HepG2 (cell line): ENCODE measurements around the gene C6orf136. TPM values are rescaled to one million over a fixed set of nuclear protein-coding genes. Genes with fewer than 3 reads are reported as not detected.

Source experiments
- ATAC-seq: fragments of 200-7000 bp; cut with Tn5 transposase; 3 replicates; pipeline ENCODE4 v1.9.1; 2020; ENCODE audit warnings: mild to moderate bottlenecking, moderate library complexity
- BruUV-seq: library from RNA; stranded (reverse); fragments of 400-500 nt; replicated peaks from 2 replicates; lab custom pipeline; 2021; lab: Mats Ljungman, UMichigan
- CTCF ChIA-PET: fragments of 300-600 bp; formaldehyde crosslinking; extraction: SDS; loops from one replicate; lab custom pipeline; 2021; ENCODE audit warnings: low total read pairs, inconsistent platforms, low intra/inter-chr PET ratio; lab: Yijun Ruan, JAX
- POLR2A ChIA-PET: fragments of 350-600 bp; sonication (Branson Sonifier 250); formaldehyde crosslinking; loops from one replicate; lab custom pipeline; 2020; ENCODE audit warnings: antibody characterized with exemption, inconsistent platforms; lab: Yijun Ruan, JAX
- DNase-seq: peaks from one replicate; pipeline ENCODE4 v3.0.0-alpha.2; 2015; ENCODE audit warnings: low spot score
- FAIRE-seq: peaks from 3 replicates; lab custom pipeline; 2011; peaks lifted over from hg19 to GRCh38; lab: Jason Lieb, UNC
- H2AFZ ChIP-seq: one replicate; pipeline ENCODE4 v1.6.1; 2011; ENCODE audit warnings: low read length, inconsistent platforms
- H3K27ac ChIP-seq: fragments of 300-600 bp; 3 replicates; pipeline ENCODE4 v1.8.0; 2011; ENCODE audit warnings: mixed run types, mild to moderate bottlenecking, mixed read lengths, low read length, inconsistent platforms; ENCODE audit not compliant: insufficient read depth; ENCODE audit errors: extremely low read length
- H3K27me3 ChIP-seq, 2 experiments: fragments of 200-600 bp in 1 of 2; 2 replicates in 1 of 2; 3 replicates in 1 of 2; pipeline versions ENCODE4 v1.6.0 to v1.8.0; 2011; ENCODE audit warnings: low read length in 2 of 2, mild to moderate bottlenecking in 2 of 2, moderate library complexity in 2 of 2, inconsistent platforms in 1 of 2; ENCODE audit not compliant: insufficient read depth in 2 of 2, control insufficient read depth in 1 of 2
- H3K36me3 ChIP-seq, 2 experiments: fragments of 200-600 bp in 1 of 2; replicated peaks in 1 of 2; 2 replicates in 1 of 2; 3 replicates in 1 of 2; pipeline versions ENCODE4 v1.5.1 to v1.8.0; 2011; ENCODE audit warnings: low read length in 2 of 2, inconsistent platforms in 1 of 2; ENCODE audit not compliant: insufficient read depth in 2 of 2, control insufficient read depth in 1 of 2
- H3K4me1 ChIP-seq: 2 replicates; pipeline ENCODE4 v1.5.1; 2012; ENCODE audit warnings: low read length, inconsistent platforms; ENCODE audit not compliant: insufficient read depth
- H3K4me2 ChIP-seq: 2 replicates; pipeline ENCODE4 v1.6.0; 2011; ENCODE audit warnings: low read depth, low read length, inconsistent platforms
- H3K4me3 ChIP-seq, 3 experiments: fragments of 200-600 bp in 1 of 3; sonication (generic), shearing (Covaris generic) in 1 of 3; replicated peaks in 1 of 3; 2 replicates each; pipeline ENCODE4 v1.5.1; 2011 to 2016; ENCODE audit warnings: low read length in 3 of 3, inconsistent platforms in 2 of 3, low read depth in 2 of 3, mild to moderate bottlenecking in 2 of 3, control low read depth in 1 of 3, mixed read lengths in 1 of 3; ENCODE audit not compliant: insufficient read depth in 1 of 3
- H3K79me2 ChIP-seq: one replicate; pipeline ENCODE4 v1.6.1; 2011; ENCODE audit warnings: low read length, inconsistent platforms; ENCODE audit not compliant: insufficient read depth
- H3K9ac ChIP-seq: 2 replicates; pipeline ENCODE4 v1.6.0; 2011; ENCODE audit warnings: mild to moderate bottlenecking, low read depth, low read length, inconsistent platforms; ENCODE audit not compliant: insufficient read depth
- H3K9me3 ChIP-seq: 2 replicates; pipeline ENCODE4 v1.5.1; 2012; ENCODE audit warnings: mild to moderate bottlenecking, low read length
- H4K20me1 ChIP-seq: 2 replicates; pipeline ENCODE4 v1.6.0; 2011; ENCODE audit warnings: inconsistent platforms, mild to moderate bottlenecking, low read length, moderate library complexity; ENCODE audit not compliant: insufficient read depth
- FOXK1 ChIP-seq: sonication (generic); formaldehyde crosslinking; IDR thresholded peaks from 2 replicates; pipeline ENCODE4 v1.4.0; 2020; ENCODE audit warnings: low read depth, missing genetic modification reagents, borderline replicate concordance
- HMGXB3 ChIP-seq: sonication (generic); formaldehyde crosslinking; IDR thresholded peaks from 2 replicates; pipeline ENCODE4 v1.4.0; 2020; ENCODE audit warnings: missing genetic modification reagents, borderline replicate concordance
- PHF8 ChIP-seq: sonication (generic); formaldehyde crosslinking; IDR thresholded peaks from 2 replicates; pipeline ENCODE4 v1.5.0; 2020; ENCODE audit warnings: missing genetic modification reagents
- ZNF335 ChIP-seq: sonication (generic); formaldehyde crosslinking; IDR thresholded peaks from 2 replicates; pipeline ENCODE4 v1.4.0; 2020; ENCODE audit warnings: missing genetic modification reagents
- ZNF350 ChIP-seq: sonication (generic); formaldehyde crosslinking; IDR thresholded peaks from 2 replicates; pipeline ENCODE4 v1.4.0; 2020; ENCODE audit warnings: mild to moderate bottlenecking, low read depth, missing genetic modification reagents, borderline replicate concordance
- ZNF446 ChIP-seq: sonication (generic); formaldehyde crosslinking; IDR thresholded peaks from 2 replicates; pipeline ENCODE4 v1.5.0; 2020; ENCODE audit warnings: mild to moderate bottlenecking, missing genetic modification reagents
- ZNF484 ChIP-seq: sonication (generic); formaldehyde crosslinking; IDR thresholded peaks from 2 replicates; pipeline ENCODE4 v1.5.1; 2020; ENCODE audit warnings: mild to moderate bottlenecking, low read depth, missing genetic modification reagents, borderline replicate concordance
- ZSCAN22 ChIP-seq: sonication (generic); formaldehyde crosslinking; IDR thresholded peaks from 2 replicates; pipeline ENCODE4 v1.4.0; 2020; ENCODE audit warnings: mild to moderate bottlenecking, missing genetic modification reagents
- WGBS: methylation state at CpG from one replicate; pipeline ENCODE4 v1.1.6; 2017; ENCODE audit warnings: low lambda C conversion rate; 5-methylcytosine and 5-hydroxymethylcytosine counted together
- in situ Hi-C: cut with HindIII; loops from 2 replicates; pipeline ENCODE4 v1.10.0; 2017; ENCODE audit warnings: low pct_unique_long_range_greater_than_20kb; ENCODE audit not compliant: extremely low pct_ligation_motif_present
- intact Hi-C: fragments of 100-400 bp; cut with micrococcal nuclease; formaldehyde crosslinking; loops from one replicate; pipeline ENCODE4 v1.10.0; 2022; ENCODE audit not compliant: unreplicated experiment
- polyA plus RNA-seq, 8 experiments: library from polyadenylated mRNA; depleted of rRNA in 3 of 8; stranded (reverse) in 7 of 8; unstranded in 1 of 8; fragments of >200 nt; fragmentation: Illumina TruSeq in 4 of 8; extraction: Trizol in 4 of 8; gene quantifications; 2 replicates each; pipeline versions ENCODE4 v1.2.1 to v1.2.3, GENCODE V29; 2011 to 2016; ENCODE audit warnings: low read depth in 4 of 8, missing spikeins in 1 of 8, mixed read lengths in 1 of 8; ENCODE audit not compliant: insufficient read depth in 1 of 8
- total RNA-seq, 5 experiments: library from RNA; depleted of rRNA; stranded (reverse); fragments of >200 nt; fragmentation: Illumina TruSeq; extraction: Trizol; gene quantifications; 2 replicates each; pipeline ENCODE4 v1.2.3, GENCODE V29; 2016; ENCODE audit warnings: low read depth in 1 of 5
- TF ChIP-seq, protein P1 (sequence below): IDR thresholded peaks from 2 replicates; pipeline ENCODE4 v1.6.1; 2016; ENCODE audit warnings: missing biosample characterization, missing genetic modification reagents, low read depth
- TF ChIP-seq, protein P2 (sequence below): sonication (generic); formaldehyde crosslinking; IDR thresholded peaks from 2 replicates; pipeline ENCODE4 v1.4.0; 2020; ENCODE audit warnings: missing genetic modification reagents, low read depth, mild to moderate bottlenecking, borderline replicate concordance

Gene C6orf136
- total and polyA plus RNA-seq, 2 of the 13 experiments (the other 11 are each of a cell fraction or from before 2014, with no cell fraction given), result 12.0 to 26.2 TPM

GRCh38 chr6:30619561-30619960 is 27.4 kb upstream of the C6orf136 start:
- no peak overlapping the region for H2AFZ ChIP-seq
- H3K9me3 ChIP-seq, result no peaks in the 10 kb centered on the region
- no TSS peak for BruUV-seq
- TF ChIP-seq, protein P1, sequence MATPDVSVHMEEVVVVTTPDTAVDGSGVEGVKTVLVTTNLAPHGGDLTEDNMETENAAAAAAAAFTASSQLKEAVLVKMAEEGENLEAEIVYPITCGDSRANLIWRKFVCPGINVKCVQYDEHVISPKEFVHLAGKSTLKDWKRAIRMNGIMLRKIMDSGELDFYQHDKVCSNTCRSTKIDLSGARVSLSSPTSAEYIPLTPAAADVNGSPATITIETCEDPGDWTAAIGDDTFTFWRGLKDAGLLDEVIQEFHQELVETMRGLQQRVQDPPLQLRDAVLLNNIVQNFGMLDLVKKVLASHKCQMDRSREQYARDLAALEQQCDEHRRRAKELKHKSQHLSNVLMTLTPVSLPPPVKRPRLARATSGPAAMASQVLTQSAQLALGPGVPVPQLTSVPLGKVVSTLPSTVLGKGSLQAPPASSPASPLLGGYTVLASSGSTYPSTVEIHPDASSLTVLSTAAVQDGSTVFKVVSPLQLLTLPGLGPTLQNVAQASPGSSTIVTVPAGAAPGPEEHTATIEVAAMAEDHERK, result no peak
- TF ChIP-seq ZNF446 (CRISPR knock-in tag) (no peak), HMGXB3 (CRISPR knock-in tag) (no peak), FOXK1 (CRISPR knock-in tag) (no peak), ZNF350 (CRISPR knock-in tag) (no peak), ZNF335 (no peak), PHF8 (CRISPR knock-in tag) (no peak), ZNF484 (CRISPR knock-in tag) (no peak), ZSCAN22 (no peak)
- TF ChIP-seq, protein P2, sequence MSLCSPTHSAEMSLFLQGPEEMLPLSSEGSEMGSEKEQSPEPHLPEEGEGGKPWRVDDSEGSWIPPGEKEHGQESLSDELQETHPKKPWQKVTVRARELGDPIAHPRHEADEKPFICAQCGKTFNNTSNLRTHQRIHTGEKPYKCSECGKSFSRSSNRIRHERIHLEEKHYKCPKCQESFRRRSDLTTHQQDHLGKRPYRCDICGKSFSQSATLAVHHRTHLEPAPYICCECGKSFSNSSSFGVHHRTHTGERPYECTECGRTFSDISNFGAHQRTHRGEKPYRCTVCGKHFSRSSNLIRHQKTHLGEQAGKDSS (CRISPR knock-in tag), result no peak
- WGBS, result 98% methylated on average over 11 of the region's 11 CpGs
- no peak for ATAC-seq
- no peaks in the 10 kb centered on the region; a peak in 1 of 5 replicates for H3K27me3 ChIP-seq
- H4K20me1 ChIP-seq, result peaks cover 8% of the 10 kb centered on the region
- no peak overlapping the region for H3K4me3 ChIP-seq
- H3K27ac ChIP-seq, result no peak overlapping the region
- ChIA-PET CTCF (no interaction called here), POLR2A (interaction anchor here (0.8 to 2.6 kb wide), 2 partner anchors 52 to 102 kb away, joined by 3 to 27 read pairs; partner anchors contain the start of gene DHX16)
- in situ Hi-C loops, result no loop called here
- peaks cover 12 to 39% of the 10 kb centered on the region in 2 experiments for H3K36me3 ChIP-seq
- no peak overlapping the region for H3K4me2 ChIP-seq
- H3K79me2 ChIP-seq, result peaks cover 40% of the 10 kb centered on the region
- FAIRE-seq, result no peak
- H3K4me1 ChIP-seq, result peaks cover 15% of the 10 kb centered on the region
- DNase-seq, result no peak
- no peak overlapping the region for H3K9ac ChIP-seq
- intact Hi-C loops, result loop anchor here (5.0 kb wide), 1 partner anchor 38 kb away; no protein-coding TSS in a partner anchor
